Sigmoid colon (tissue), 4 donors: ENCODE results near the gene ETFDH.

Source experiments
- CTCF ChIP-seq, 4 experiments: fragments of 450-650 bp in 3 of 4; fragments of 200-600 bp in 1 of 4; IDR thresholded peaks; one replicate each; pipeline ENCODE4 v1.5.1; 2016 to 2019; ENCODE audit warnings: antibody characterized with exemption in 4 of 4, mild to moderate bottlenecking in 3 of 4, moderate library complexity in 2 of 4
- POLR2A ChIP-seq, 2 donors: fragments of 450-650 bp; IDR thresholded peaks; one replicate each; pipeline ENCODE4 v1.6.1; 2016; ENCODE audit warnings: antibody characterized with exemption in 2 of 2, mild to moderate bottlenecking in 2 of 2, moderate library complexity in 2 of 2
- POLR2AphosphoS5 ChIP-seq, 4 donors: sonication (generic); formaldehyde crosslinking; IDR thresholded peaks; one replicate each; pipeline ENCODE4 v1.6.1; 2017; ENCODE audit warnings: antibody characterized with exemption in 4 of 4

GRCh38 chr4:158739600-158739999 lies 67.5 kb downstream of the ETFDH start:
- TF ChIP-seq CTCF (IDR thresholded peaks at IDR 0.05): no peak
- no peak for TF ChIP-seq POLR2A (IDR thresholded peaks at IDR 0.05)
- no peak for TF ChIP-seq POLR2AphosphoS5 (IDR thresholded peaks at IDR 0.05)
